ENCODE results near the gene TM9SF1.

Gene TM9SF1

DNA sequence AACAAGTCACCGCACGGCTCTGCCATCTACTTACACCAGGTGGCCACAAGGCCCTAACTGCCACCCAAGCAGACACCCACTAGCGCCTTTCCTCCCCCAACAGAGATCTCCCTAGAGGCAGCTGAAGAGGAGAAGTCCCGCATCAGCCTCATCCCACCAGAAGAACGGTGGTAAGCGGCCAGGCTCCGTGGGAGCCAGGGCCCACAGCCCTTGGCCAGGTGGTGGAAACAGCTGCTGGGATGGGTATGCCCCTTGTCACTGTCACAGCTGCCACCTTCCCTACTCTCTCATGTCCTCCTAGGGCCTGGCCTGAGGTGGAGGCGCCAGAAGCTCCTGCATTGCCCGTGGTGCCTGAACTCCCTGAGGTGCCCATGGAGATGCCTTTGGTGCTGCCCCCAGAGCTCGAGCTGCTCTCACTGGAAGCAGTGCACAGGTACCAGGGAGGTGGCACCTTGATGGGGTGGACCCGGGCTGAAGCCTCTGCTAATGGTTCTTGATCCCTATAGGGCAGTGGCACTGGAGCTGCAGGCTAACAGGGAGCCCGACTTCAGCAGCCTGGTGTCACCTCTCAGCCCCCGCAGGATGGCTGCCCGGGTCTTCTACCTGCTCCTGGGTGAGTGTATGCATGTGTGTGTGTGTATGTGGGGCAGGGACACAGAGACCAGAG is 15.8 kb downstream of the TM9SF1 start:
- no peak for DNase-seq (ENCODE audit: low read depth in 3 of 3)

DNA sequence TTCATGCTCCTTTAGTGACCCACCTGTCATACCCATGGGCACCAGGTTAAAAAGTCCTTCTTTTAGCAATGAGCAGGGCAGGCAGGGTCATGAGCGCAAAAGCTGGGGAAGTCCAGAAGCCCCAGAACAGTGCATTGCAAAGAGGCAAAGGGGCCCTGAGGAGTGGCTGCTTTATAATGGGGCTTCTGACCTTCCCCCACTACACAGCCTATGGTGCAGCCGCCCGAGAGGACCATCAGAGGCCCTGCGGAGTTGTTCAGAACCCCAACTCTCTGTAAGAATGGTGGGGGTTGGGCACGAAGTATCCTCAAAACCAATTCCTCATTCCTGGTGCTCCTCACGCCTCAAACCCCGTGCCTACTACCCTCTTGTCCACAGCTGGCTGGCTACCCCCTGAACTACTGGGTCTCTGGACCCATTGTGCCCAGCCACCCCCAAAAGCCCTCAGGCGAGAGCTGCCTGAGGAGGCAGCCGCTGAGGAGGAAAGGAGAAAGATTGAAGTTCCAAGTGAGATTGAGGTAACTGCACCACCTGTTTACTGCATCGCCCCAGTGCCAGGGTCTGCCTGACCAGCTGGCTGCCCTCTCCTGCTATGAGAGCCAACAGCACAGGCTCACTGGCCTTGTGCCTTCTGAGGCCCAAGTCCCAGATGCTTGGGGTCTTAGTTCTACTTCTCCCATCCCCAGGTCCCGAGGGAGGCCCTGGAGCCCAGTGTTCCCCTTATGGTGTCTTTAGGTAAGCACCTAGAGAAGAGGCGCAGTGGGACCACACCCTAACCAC is 16.7 kb downstream of the TM9SF1 start:
- no peak for DNase-seq (ENCODE audit: low read depth in 3 of 3)

DNA sequence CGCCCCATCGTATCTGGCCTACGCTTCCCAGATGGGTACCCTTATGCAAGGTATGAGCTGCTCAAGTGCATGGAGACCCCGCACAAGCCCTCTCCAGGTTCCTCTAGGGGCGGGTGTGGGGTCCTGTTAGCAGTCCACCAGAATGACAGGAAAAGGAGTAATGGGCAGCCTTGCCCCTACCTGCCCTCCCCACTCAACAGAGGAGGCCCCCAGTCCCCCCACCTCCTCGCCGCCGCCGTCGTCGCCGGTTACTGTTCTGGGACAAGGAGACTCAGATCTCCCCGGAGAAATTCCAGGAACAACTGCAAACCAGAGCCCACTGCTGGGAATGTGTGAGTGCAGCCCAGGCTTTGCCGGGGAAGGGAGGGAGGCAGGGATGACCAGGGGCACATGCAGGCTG is 17.4 kb downstream of the TM9SF1 start:
- DNase-seq (ENCODE audit: low read depth in 3 of 3) = no peak

DNA sequence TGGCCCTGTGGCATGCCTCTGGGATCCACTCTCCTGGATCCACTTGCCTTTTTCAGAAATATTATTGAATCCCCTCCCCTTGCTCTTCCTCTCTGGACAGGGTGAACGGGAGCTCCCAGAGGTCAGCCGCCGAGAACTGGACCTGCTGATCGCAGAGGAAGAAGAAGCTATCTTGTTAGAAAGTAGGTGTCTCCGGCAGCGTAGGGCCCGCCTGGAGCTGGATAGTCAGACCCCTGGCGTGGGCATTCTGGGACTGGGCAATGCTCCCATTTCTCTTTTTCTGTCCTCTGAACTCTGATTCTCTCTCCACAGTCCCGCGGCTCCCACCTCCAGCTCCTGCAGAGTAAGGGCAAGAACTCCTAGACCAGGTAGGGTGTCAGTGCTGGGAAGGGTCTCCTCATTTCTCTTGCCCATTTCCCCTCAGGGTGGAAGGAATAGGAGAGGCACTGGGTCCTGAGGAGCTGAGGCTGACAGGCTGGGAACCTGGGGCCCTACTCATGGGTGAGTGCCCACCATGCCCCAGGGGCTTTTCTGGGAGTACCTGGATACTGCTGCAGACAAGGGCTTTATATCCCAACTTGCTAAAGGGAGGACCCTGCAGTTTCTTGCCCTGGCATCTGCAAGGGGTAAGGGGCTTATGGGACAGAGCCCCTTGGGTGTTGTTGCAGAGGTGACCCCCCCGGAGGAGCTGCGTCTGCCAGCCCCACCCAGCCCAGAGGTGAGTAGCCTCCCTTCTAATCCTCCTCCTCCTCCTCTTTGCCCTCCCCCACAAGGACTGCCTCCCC is 18.0 kb downstream of the TM9SF1 start:
- DNase-seq (ENCODE audit: low read depth in 3 of 3) = no peak

DNA sequence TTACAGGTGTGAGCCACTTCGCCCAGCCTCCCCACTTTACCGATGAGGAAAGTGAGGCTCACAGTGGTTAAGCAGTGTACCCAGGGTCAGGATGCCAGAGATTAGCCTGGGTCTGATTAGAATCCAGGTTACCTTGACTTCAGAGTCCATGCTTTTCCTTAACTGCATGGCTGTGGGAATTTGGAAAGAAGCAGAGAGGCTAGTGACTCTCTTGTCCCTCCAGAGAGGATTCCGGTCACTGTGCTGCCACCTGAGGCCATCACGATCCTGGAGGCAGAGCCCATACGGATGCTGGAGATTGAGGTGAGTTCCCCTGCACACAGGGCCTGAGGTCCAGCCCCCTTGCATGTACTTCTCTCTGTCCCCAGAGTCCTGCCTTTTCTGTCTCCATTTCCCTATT is 18.6 kb downstream of the TM9SF1 start:
- DNase-seq (ENCODE audit: low read depth in 3 of 3) = no peak

DNA sequence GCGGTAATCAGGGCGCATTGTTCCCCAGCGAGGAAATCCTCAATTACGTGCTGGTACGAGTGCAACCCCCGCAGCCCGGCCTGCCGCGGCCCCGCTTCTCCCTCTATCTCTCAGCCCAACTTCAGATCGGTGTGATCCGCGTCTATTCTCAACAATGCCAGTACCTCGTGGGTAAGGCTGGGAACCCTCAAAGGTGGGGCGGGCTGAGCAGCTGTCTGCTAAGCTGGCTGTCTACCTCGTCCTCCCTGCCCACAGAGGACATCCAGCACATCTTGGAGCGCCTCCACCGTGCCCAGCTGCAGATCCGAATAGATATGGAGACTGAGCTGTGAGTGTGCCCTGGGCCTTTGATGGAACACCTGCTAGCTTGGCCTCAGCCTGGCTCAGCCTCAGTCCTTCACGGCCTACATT is 22.4 kb downstream of the TM9SF1 start:
- DNase-seq (ENCODE audit: low read depth in 3 of 3) = no peak

DNA sequence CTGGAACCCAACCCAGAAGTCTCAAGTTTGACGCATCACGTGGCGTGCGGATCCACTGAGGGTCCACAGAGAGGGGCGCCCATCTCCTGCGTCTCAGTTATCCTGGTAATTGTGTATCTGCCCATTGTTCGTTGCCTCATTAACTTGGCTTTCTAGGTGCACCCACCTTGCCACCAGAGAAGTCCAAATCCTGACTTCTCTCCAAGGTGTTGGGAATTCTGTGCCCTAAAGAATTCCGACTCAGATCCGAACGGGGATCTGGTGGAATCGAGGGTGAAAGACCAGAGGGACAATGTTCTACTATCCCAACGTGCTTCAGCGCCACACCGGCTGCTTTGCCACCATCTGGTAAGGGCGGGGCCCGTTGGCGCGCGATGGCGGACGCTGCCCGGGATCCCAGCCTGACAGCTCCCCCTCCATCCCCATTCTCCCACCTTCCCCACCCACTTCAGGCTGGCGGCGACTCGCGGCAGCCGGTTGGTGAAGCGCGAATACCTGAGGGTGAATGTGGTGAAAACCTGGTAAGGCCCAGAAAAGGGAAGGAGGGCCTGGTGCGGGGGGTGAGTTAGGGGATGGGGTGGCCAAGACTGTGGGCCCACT is 22.9 kb downstream of the TM9SF1 start:
- DNase-seq (ENCODE audit: low read depth in 3 of 3) = no peak

DNA sequence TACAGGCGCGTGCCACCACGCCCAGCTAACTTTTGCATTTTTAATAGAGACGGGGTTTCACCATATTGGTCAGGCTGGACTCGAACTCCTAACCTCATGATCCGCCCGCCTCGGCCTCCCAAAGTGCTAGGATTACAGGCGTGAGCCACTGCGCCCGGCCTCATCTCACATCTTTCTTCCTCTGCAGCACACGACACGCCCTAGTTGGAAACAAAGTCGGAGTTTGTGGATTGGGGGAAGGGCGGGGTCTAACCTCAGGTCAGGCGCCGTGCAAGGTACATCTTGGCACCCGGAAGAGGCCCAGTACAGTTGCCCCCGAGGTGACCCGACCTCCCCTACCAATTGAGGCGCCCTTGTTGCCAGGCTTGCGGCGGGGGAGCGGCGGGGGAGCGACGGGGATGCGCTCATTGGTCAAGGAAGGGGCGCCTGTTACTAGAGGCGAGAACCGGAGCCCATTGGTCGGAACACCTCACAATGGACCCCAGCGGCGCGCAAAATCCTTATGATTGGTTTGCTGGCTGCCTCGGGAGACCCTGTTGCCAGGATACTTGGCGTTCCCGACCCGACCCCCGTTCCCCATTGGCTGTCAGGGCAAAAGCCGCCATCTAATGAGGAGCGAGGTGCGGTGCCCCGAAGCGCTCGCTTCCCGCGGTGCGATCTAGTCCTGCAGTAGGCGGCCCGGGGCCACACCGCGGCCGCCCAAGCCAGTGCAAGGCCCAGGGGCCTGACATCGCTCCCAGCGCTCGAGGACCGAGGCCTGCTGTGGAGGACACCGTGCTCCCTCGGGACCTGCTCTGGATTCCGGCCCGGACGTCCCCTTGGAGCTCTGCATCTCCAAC is 23.6 kb downstream of the TM9SF1 start, which contains the start of gene REC8:
Gene REC8, plus strand, starts transcription at position 659 of the 839 bp plus-strand sequence. CDS start 473 bp downstream, outside the sequence.
- DNase-seq (ENCODE audit: low read depth in 3 of 3) = peak; percentile 42 to 62 (median 46)

DNA sequence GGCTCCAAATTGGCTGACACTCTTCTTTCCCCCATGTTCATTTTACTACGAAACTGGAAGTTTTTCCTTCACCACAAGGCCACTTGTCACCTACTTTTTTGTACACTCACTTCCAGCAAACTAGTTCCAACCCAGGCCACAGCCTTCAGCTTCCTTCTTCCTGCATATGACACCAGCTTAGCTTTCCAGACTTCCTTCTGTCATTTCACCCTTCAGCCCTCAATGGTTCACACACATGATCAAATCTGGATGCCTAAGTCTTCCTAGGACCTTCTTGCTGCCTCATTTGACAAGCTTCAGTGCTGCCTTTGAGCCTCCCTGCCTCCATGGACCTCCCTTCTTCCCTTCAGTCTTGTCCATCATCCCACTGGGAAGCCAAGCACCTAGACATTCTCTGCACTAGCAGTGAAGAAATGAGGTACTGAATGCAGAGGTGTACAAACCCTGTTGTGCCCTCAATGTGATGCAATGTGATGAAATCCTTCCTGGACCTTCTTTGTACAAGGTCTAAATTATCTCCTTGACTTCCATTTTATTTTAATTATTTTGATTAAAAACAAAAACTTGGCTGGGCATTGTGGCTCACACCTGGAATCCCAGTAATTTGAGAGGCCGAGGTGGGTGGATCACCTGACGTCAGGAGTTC is 27.6 kb downstream of the TM9SF1 start:
- no peak for DNase-seq (ENCODE audit: low read depth in 3 of 3)

DNA sequence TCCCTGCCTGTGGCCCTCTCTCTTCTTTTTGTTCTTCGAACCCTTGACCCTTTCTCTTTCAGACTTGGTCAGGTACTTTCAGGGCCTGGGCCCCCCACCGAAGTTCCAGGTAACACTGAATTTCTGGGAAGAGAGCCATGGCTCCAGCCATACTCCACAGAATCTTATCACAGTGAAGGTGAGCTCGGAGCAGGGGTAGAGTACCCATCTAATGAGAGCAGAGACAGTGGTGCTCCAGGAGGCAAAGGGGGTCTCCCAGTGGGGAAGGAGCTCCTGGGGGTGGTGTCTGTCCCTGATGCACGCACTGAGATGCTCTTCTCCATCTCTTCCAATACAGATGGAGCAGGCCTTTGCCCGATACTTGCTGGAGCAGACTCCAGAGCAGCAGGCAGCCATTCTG is 29.5 kb downstream of the TM9SF1 start:
- no peak for DNase-seq (ENCODE audit: low read depth in 3 of 3)

DNA sequence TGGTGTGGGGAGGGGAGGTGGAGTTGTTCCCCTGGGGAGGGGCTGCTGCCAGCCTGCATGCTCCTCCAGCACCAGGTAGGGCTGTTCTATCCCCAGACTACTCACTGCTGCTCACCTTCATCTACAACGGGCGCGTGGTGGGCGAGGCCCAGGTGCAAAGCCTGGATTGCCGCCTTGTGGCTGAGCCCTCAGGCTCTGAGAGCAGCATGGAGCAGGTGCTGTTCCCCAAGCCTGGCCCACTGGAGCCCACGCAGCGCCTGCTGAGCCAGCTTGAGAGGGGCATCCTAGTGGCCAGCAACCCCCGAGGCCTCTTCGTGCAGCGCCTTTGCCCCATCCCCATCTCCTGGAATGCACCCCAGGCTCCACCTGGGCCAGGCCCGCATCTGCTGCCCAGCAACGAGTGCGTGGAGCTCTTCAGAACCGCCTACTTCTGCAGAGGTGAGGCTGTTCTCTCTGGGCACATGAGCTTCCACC is 30.7 kb downstream of the TM9SF1 start:
- DNase-seq (ENCODE audit: low read depth in 3 of 3) = no peak

DNA sequence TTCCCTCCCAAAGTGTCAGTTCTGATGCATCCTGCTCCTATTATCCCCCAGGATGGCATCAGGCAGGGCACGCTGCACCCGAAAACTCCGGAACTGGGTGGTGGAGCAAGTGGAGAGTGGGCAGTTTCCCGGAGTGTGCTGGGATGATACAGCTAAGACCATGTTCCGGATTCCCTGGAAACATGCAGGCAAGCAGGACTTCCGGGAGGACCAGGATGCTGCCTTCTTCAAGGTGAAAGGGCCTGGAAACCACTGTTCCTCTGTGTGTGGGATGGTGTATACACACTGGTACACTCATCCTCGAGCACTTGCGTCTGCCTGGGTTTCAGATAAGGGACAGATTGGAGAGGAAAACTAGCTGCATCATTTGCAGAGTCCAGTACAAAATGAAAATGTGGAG is 33.1 kb downstream of the TM9SF1 start:
- peak in 1 of 3 donors; percentile 18 for DNase-seq (ENCODE audit: low read depth in 3 of 3)

DNA sequence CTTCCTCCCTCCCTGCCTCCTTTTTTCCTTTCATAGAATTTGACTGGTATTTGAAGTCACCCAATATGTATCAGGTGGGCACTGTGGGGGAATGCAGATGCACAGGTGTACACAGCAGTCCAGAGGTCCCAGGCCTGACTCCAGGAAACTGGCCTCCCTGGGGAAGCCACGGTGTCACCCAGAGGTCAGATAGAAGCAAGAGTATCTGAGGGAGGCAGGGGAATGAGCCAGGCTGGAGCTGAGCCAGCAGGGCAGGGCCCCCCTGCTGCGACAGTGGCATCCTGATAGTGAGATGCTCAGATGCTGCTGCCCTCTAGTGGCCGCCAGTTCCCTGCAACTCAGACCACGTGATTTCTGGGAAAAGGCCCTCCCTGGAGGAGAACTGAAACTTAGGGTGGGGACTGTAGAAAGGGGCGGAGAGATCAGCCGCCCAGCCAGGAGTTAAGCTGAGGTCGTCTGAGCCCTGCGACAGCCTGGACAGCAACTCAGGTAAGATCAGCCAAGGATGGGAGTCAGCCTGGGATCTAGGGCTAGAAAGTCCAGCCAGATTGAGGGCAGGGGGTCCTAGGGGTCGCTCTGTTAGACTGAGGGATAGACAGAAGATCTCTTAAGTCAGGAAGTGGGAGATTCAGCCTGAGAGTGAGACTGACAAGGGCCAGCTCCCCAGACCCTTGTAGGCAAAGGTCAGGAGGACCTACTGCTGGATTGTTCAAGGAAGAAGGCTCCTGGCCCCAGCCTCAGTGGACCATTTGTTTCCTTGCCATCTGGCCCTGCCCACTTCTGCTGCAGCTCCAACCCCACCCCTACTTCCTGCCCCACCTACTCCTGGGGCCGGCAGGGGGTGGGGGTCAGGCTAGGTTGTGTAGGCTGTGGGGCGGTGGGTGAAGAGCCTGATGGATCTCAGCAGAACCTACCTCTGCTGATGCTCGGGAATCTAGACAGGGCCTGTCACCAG is 34.1 kb downstream of the TM9SF1 start, which contains the start of gene IRF9:
Gene IRF9, plus strand, starts transcription at position 416 of the 955 bp plus-strand sequence. CDS start 880 bp downstream, outside the sequence.
- peak; percentile 96 to 100 (median 97) for DNase-seq (ENCODE audit: low read depth in 3 of 3)

DNA sequence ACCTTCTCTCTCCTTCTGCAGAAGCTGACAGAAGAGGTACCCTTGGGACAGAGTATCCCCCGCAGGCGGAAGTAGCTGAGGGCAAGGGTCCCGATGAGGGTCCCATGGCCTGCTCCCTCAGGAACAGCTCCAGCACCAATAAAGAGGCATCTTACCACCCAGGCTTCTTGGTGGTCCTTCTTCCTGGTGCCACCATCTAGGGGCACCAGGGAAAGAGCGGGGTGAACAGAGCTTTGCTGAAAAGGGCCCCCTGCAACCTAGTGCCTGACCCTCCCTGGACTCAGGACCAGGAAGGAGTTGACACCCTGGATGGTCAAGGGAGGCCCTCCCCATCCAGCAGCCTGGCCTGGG is 34.8 kb downstream of the TM9SF1 start:
- no peak for DNase-seq (ENCODE audit: low read depth in 3 of 3)

DNA sequence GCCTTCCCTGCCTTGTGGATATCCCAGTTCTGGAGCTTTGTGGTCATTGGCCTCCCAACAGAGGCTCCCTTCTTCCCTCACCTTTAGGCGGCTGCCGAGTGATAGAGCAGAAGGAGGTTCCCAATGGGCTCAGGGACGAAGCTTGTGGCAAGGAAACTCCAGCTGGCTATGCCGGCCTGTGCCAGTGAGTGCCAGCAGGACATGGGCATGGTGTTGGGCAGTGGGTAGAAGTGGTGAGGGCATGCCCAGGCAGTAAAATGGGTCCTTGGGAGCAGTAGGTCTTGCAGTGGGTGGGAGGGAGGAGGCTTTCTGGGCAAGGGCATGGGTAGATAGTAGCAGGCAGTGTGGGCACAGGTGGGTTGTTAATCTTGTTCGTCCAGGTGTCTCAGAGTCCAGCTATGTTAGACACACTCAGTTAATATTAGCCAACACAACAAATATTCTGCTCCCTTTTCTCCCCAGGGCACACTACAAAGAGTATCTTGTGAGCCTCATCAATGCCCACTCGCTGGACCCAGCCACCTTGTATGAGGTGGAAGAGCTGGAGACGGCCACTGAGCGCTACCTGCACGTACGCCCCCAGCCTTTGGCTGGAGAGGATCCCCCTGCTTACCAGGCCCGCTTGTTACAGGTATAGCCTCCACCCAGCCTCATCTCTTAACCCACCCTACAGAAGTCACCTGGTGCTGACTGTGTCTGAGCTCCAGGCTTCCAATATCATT is 35.3 kb downstream of the TM9SF1 start:
- DNase-seq (ENCODE audit: low read depth in 3 of 3) = no peak

DNA sequence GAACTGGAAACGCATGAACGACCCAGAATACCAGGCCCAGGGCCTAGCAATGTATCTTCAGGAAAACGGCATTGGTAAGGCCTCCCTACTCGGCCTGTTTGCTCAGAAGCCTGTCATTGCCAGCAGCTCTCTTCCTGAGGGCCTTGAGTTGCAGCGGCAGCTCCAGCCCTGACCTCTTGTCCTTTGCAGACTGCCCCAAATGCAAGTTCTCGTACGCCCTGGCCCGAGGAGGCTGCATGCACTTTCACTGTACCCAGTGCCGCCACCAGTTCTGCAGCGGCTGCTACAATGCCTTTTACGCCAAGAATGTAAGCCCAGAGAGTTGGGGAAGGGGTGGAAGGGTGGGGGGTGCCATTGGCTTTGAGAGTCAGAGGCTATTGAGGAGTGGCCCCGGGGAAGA is 37.9 kb downstream of the TM9SF1 start:
- DNase-seq (ENCODE audit: low read depth in 3 of 3) = no peak

DNA sequence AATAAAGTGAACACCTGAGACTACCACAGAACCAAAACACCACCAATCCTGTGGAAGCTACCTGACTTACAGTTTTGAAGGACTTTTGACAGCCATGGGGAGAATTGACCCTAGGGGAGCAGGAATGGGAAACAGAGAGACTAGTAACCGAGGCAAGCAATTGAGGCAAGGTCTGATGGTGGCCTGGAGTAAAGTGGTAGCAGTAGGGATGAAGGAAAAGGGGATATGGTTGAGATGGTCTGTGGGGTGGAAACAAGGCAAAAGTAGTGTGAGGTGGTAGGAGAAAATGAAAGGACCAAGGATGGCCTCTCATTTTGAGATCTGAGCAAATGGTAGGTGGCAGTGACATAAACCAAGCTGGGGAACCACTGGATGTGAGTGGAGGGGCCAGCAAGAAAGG is 38.4 kb downstream of the TM9SF1 start:
- no peak for DNase-seq (ENCODE audit: low read depth in 3 of 3)

DNA sequence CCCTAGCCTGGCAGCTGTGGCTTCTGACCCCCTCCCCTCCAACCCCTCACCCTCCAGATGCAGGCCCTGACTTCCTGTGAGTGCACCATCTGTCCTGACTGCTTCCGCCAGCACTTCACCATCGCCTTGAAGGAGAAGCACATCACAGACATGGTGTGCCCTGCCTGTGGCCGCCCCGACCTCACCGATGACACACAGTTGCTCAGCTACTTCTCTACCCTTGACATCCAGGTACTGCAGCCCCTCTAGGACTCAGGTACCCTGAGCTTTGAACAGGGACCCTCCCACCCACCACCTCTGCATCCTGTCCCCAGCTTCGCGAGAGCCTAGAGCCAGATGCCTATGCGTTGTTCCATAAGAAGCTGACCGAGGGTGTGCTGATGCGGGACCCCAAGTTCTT is 40.1 kb downstream of the TM9SF1 start:
- no peak for DNase-seq (ENCODE audit: low read depth in 3 of 3)

Measured in stimulated activated CD4-positive, alpha-beta T cell treated with anti-CD3 and anti-CD28 coated beads, TNF-alpha, amount 100 ng/mL, for 48 hours (primary cell).